K562 (cell line): Measurements from ENCODE around the gene GBA2. TPM values are rescaled to one million over a fixed set of nuclear protein-coding genes. Genes with fewer than 3 reads are reported as not detected.

ENCODE experiments used
- BMI1 ChIP-seq: fragments of 150-350 bp; IDR thresholded peaks from 2 replicates; pipeline ENCODE4 v1.6.1; 2014; ENCODE audit warnings: low read length
- BRF2 ChIP-seq: IDR thresholded peaks from 3 replicates; pipeline ENCODE4 v1.6.1; 2011; ENCODE audit warnings: borderline replicate concordance, mild to moderate bottlenecking; ENCODE audit not compliant: insufficient read length, insufficient read depth
- CBX2 ChIP-seq: fragments of 200-600 bp; sonication (generic); IDR thresholded peaks from one replicate; pipeline ENCODE4 v1.6.1; 2012; ENCODE audit warnings: mild to moderate bottlenecking, low read length, inconsistent platforms; ENCODE audit not compliant: insufficient read depth, poor library complexity, severe bottlenecking
- E4F1 ChIP-seq: fragments of 250-450 bp; sonication (Bioruptor Pico); IDR thresholded peaks from 2 replicates; pipeline ENCODE4 v1.5.0; 2021; ENCODE audit warnings: mild to moderate bottlenecking, borderline replicate concordance
- EP400 ChIP-seq: fragments of 450-650 bp; IDR thresholded peaks from 2 replicates; pipeline ENCODE4 v1.6.1; 2017; ENCODE audit warnings: antibody characterized with exemption, mild to moderate bottlenecking, moderate library complexity
- FOSL1 ChIP-seq: fragments of 200-800 bp; sonication (Bioruptor generic); conservative IDR thresholded peaks from 2 replicates; pipeline ENCODE4 v1.6.1; 2016; ENCODE audit warnings: missing genetic modification characterization, missing compliant biosample characterization
- KAT7 ChIP-seq: sonication (generic); formaldehyde crosslinking; IDR thresholded peaks from 2 replicates; pipeline ENCODE4 v1.8.0; 2022; ENCODE audit warnings: missing genetic modification reagents, mild to moderate bottlenecking, borderline replicate concordance
- KLF16 ChIP-seq: IDR thresholded peaks from 2 replicates; pipeline ENCODE4 v1.6.1; 2016; ENCODE audit warnings: antibody characterized with exemption
- LEF1 ChIP-seq: fragments of 450-650 bp; IDR thresholded peaks from 2 replicates; pipeline ENCODE4 v1.6.1; 2016; ENCODE audit warnings: mild to moderate bottlenecking
- NCOA1 ChIP-seq: fragments of 450-650 bp; IDR thresholded peaks from 2 replicates; pipeline ENCODE4 v1.6.1; 2016; ENCODE audit warnings: low read depth
- NR0B1 ChIP-seq: fragments of 450-650 bp; IDR thresholded peaks from one replicate; pipeline ENCODE4 v1.6.1; 2018; ENCODE audit warnings: mild to moderate bottlenecking, moderate library complexity; ENCODE audit not compliant: partially characterized antibody
- RAD51 ChIP-seq: fragments of 450-650 bp; IDR thresholded peaks from 2 replicates; pipeline ENCODE4 v1.7.1; 2016; ENCODE audit warnings: low read depth, mild to moderate bottlenecking, borderline replicate concordance
- RFX7 ChIP-seq: fragments of 250-450 bp; sonication (Bioruptor Pico); IDR thresholded peaks from 2 replicates; pipeline ENCODE4 v1.5.1; 2021; ENCODE audit warnings: mild to moderate bottlenecking
- SAFB2 ChIP-seq: fragments of 200-400 bp; formaldehyde crosslinking; IDR thresholded peaks from 2 replicates; pipeline ENCODE4 v1.6.1; 2018; ENCODE audit warnings: borderline replicate concordance, low read length, low read depth, moderate library complexity; ENCODE audit not compliant: severe bottlenecking
- SMAD4 ChIP-seq: fragments of 250-450 bp; sonication (Bioruptor Pico); conservative IDR thresholded peaks from 2 replicates; pipeline ENCODE4 v1.8.0; 2021; ENCODE audit warnings: inconsistent platforms, mild to moderate bottlenecking, moderate library complexity
- SREBF1 ChIP-seq: fragments of 150-350 bp; IDR thresholded peaks from 2 replicates; pipeline ENCODE4 v1.6.1; 2014; ENCODE audit warnings: antibody characterized with exemption, low read depth, low read length, borderline replicate concordance
- TCF3 ChIP-seq: sonication (generic); formaldehyde crosslinking; IDR thresholded peaks from 2 replicates; pipeline ENCODE4 v1.4.0; 2020; ENCODE audit warnings: mild to moderate bottlenecking, missing genetic modification reagents
- TRIM28 ChIP-seq: fragments of 450-650 bp; IDR thresholded peaks from 2 replicates; pipeline ENCODE4 v1.6.1; 2017
- XRCC3 ChIP-seq: fragments of 450-650 bp; IDR thresholded peaks from 2 replicates; pipeline ENCODE4 v1.6.1; 2017; ENCODE audit warnings: mild to moderate bottlenecking, moderate library complexity
- ZNF146 ChIP-seq: IDR thresholded peaks from one replicate; pipeline ENCODE4 v1.6.1; 2018; ENCODE audit warnings: missing compliant biosample characterization; ENCODE audit not compliant: unreplicated experiment
- ZNF717 ChIP-seq: fragments of 250-450 bp; sonication (Bioruptor Pico); IDR thresholded peaks from 2 replicates; pipeline ENCODE4 v1.5.0; 2021
- ZZZ3 ChIP-seq: fragments of 450-650 bp; IDR thresholded peaks from 2 replicates; pipeline ENCODE4 v1.6.1; 2016; ENCODE audit warnings: antibody characterized with exemption, mild to moderate bottlenecking, moderate library complexity
- polyA plus RNA-seq, 8 experiments: library from polyadenylated mRNA; depleted of rRNA in 4 of 8; stranded (reverse) in 5 of 8; unstranded in 3 of 8; fragments of >200 nt; fragmentation: Nextera tagmentation in 2 of 8; fragmentation: Illumina TruSeq in 1 of 8; extraction: Ambion mirVana in 2 of 8; extraction: Trizol in 1 of 8; gene quantifications; 2 replicates each; pipeline versions ENCODE4 v1.2.1 to v1.2.3, GENCODE V29; 2011 to 2014; ENCODE audit warnings: inconsistent platforms in 1 of 8, missing spikeins in 1 of 8
- total RNA-seq, 7 experiments: library from RNA; depleted of rRNA in 6 of 7; stranded (reverse); fragments of >200 nt in 6 of 7; fragmentation: Illumina TruSeq in 2 of 7; extraction: Trizol in 2 of 7; gene quantifications; 2 replicates each; pipeline versions ENCODE4 v1.2.1 to v1.2.3, GENCODE V29; 2011 to 2021; ENCODE audit warnings: low replicate concordance in 1 of 7

The GBA2 gene
- total and polyA plus RNA-seq, 9 of the 15 experiments (the other 6 are each of a cell fraction or from before 2014, with no cell fraction given): 14.1 to 60.4 (median 32.1) TPM

- no peak for TF ChIP-seq E4F1 (CRISPR knock-in tag)
- no peak for TF ChIP-seq ZNF717
- peak; percentile 87; the same call in 1 of the 2 replicates for TF ChIP-seq LEF1
- no peak for TF ChIP-seq SAFB2
- no peak for TF ChIP-seq CBX2
- no peak for TF ChIP-seq NR0B1
- no peak for TF ChIP-seq RAD51
- TF ChIP-seq BRF2: no peak
- TF ChIP-seq KAT7 (CRISPR knock-in tag): 0 out of 2 replicates have a peak, but pooled peaks have one; percentile 42
- peak; percentile 87; the same call in 1 of the 2 replicates for TF ChIP-seq KLF16
- peak; percentile 37; the same call in 1 of the 2 replicates for TF ChIP-seq SMAD4 (CRISPR knock-in tag)
- no peak for TF ChIP-seq RFX7 (CRISPR knock-in tag)
- TF ChIP-seq TCF3: peak; percentile 88
- no peak for TF ChIP-seq BMI1
- TF ChIP-seq NCOA1: peak; percentile 89
- TF ChIP-seq FOSL1 (tag): no peak; the same call in 1 of the 2 replicates
- TF ChIP-seq XRCC3: no peak
- TF ChIP-seq ZNF146 (CRISPR knock-in tag): no peak
- TF ChIP-seq SREBF1: no peak
- TF ChIP-seq ZZZ3: no peak; the same call in 1 of the 2 replicates
- peak; percentile 62; the same call in 1 of the 2 replicates for TF ChIP-seq EP400
- peak; percentile 36; the same call in 1 of the 2 replicates for TF ChIP-seq TRIM28
These were observed 20.7 kb downstream of the GBA2 start (continued) for GRCh38 chr9:35728041-35728971.
